ENCODE data around the gene KIF27.

DNA sequence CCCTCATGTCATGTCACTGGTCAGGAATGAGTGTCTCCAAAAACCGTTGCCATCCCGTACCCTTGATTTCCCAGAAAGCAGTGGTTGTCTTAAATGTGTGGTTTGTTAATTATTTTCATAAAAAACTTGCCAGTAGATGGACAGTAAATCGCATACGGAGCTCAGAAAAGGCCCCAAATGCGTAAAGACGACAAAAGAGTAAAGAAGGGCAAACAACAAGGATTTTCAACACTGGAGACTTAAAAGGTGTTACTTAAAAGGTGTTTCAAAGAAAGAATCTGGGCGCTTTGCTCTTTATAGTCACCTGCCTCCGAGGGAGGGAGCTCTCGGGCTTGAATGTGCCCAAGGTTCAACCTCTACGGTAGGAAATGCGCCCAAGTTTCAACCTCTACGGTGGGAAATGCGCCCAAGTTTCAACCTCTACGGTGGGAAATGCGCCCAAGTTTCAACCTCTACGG lies 734 bp downstream of the KIF27 start:
- TF ChIP-seq POLR2A (IDR thresholded peaks at IDR 0.05; ENCODE audit: low read depth, low read length) (no peak), TAF1 (IDR thresholded peaks at IDR 0.05; ENCODE audit: borderline replicate concordance, low read depth, low read length) (no peak), POLR2AphosphoS5 (IDR thresholded peaks at IDR 0.05; ENCODE audit: low read depth, low read length) (no peak)

Measured in GM12892 (cell line).